Loucy (cell line): ENCODE measurements around the gene FOXP1.

Experiments used
- H2AFZ ChIP-seq: fragments of 200-600 bp; sonication (generic); 2 replicates; pipeline ENCODE4 v1.6.0; 2016; ENCODE audit warnings: antibody characterized with exemption, mild to moderate bottlenecking, low read length, moderate library complexity
- H3F3A ChIP-seq: fragments of 200-600 bp; 2 replicates; pipeline ENCODE4 v1.6.0; 2016; ENCODE audit warnings: antibody characterized with exemption, low read depth, mild to moderate bottlenecking
- H3K27me3 ChIP-seq: fragments of 200-600 bp; sonication (generic); 2 replicates; pipeline ENCODE4 v1.6.1; 2014; ENCODE audit warnings: low read length, mild to moderate bottlenecking; ENCODE audit not compliant: insufficient read depth, poor library complexity, severe bottlenecking
- H3K36me3 ChIP-seq: fragments of 200-600 bp; sonication (generic); 2 replicates; pipeline ENCODE4 v1.6.1; 2016; ENCODE audit warnings: low read length; ENCODE audit not compliant: insufficient read depth
- H3K4me1 ChIP-seq: fragments of 200-600 bp; sonication (generic); 2 replicates; pipeline ENCODE4 v1.5.1; 2014; ENCODE audit warnings: low read length, mild to moderate bottlenecking; ENCODE audit not compliant: insufficient read depth, poor library complexity, severe bottlenecking
- H3K4me2 ChIP-seq: fragments of 200-600 bp; sonication (generic); 2 replicates; pipeline ENCODE4 v1.6.0; 2014; ENCODE audit warnings: antibody characterized with exemption, low read length, low read depth, mild to moderate bottlenecking; ENCODE audit not compliant: poor library complexity, severe bottlenecking
- H3K4me3 ChIP-seq: fragments of 200-600 bp; sonication (generic); 2 replicates; pipeline ENCODE4 v1.5.1; 2014; ENCODE audit warnings: low read length, mild to moderate bottlenecking, mixed read lengths; ENCODE audit not compliant: poor library complexity, severe bottlenecking
- H3K79me2 ChIP-seq: fragments of 200-600 bp; sonication (generic); 2 replicates; pipeline ENCODE4 v1.6.1; 2014; ENCODE audit warnings: low read length; ENCODE audit not compliant: insufficient read depth
- H3K9ac ChIP-seq: fragments of 200-600 bp; sonication (generic); 2 replicates; pipeline ENCODE4 v1.6.0; 2014; ENCODE audit warnings: mild to moderate bottlenecking, low read depth, low read length, moderate library complexity; ENCODE audit not compliant: poor library complexity, severe bottlenecking
- H3K9me2 ChIP-seq: fragments of 200-600 bp; sonication (generic); replicated peaks from 2 replicates; pipeline ENCODE4 v1.6.1; 2016; ENCODE audit warnings: low read depth, low read length, mixed read lengths
- H3K9me3 ChIP-seq: fragments of 200-600 bp; sonication (generic); 2 replicates; pipeline ENCODE4 v1.6.1; 2014; ENCODE audit warnings: mild to moderate bottlenecking, antibody characterized with exemption, low read length, low read depth; ENCODE audit not compliant: insufficient read depth
- H4K20me1 ChIP-seq: fragments of 200-600 bp; sonication (generic); 2 replicates; pipeline ENCODE4 v1.6.0; 2014; ENCODE audit warnings: antibody characterized with exemption, low read length, mild to moderate bottlenecking; ENCODE audit not compliant: insufficient read depth, poor library complexity, severe bottlenecking
- CTCF ChIP-seq: fragments of 200-600 bp; sonication (generic); conservative IDR thresholded peaks from 2 replicates; pipeline ENCODE4 v1.5.1; 2014; ENCODE audit warnings: mild to moderate bottlenecking, antibody characterized with exemption, low read length
- EZH2phosphoT487 ChIP-seq: fragments of 200-600 bp; IDR thresholded peaks from 2 replicates; pipeline ENCODE4 v1.6.1; 2018; ENCODE audit warnings: antibody characterized with exemption, mild to moderate bottlenecking, moderate library complexity, borderline replicate concordance

Gene FOXP1

DNA sequence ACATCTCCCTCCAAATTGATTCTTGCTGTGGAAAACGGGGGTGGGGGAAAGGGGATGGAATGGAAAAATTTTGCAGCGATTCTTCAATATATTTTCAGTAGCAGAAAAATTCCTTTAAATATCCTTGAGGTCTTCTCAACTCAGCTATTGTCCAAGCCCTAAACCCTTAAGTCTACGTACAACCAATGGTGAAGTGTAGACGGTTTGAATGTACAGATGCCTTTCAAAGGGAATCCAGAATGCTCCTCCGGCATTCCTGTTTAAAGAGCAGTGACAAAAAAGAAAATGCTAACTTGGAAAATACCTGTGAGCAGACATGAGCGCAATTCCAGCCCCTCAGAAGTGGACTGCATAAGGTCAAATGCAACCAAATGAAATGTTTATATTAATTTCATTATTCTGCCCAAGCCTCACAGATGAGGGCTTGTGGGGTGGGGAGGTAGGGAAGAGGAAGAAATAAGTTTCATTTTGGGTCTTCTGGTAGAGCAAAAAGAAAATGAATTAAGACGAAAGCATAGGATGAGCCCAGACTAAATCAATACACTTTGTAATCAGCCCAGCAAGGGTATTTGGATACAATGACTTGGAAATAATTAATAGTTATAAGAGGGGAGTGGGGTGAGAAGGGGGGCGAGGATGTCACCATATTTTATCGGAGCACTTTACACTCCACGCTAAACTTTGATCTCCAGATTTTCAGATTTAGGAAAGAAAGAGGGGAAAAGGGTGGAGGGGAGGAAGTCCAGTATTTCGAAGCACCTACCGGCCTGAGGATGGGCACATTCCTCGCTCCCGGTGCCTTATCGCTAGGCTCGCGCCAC is 2.7 kb downstream of the FOXP1 start:
- Histone ChIP-seq H3K4me1 (peaks cover 68% of the 10 kb centered on the region), H3K36me3 (no peaks in the 10 kb centered on the region), H3K79me2 (peaks cover 76% of the 10 kb centered on the region), H3K4me3 (peak overlapping the region; percentile 94), H2AFZ (peak overlapping the region; percentile 84), H3K27me3 (no peaks in the 10 kb centered on the region), H3K4me2 (peak overlapping the region; percentile 98), H4K20me1 (peaks cover 32% of the 10 kb centered on the region), H3K9me3 (no peaks in the 10 kb centered on the region), H3K9ac (peak overlapping the region; percentile 98), H3F3A (peaks cover 17% of the 10 kb centered on the region), H3K9me2 (no peaks in the 10 kb centered on the region)
- TF ChIP-seq CTCF (no peak), EZH2phosphoT487 (no peak)

GRCh38 chr3:71579935-71580406 is 3.6 kb downstream of the FOXP1 start:
- H3K79me2 ChIP-seq: peaks cover 85% of the 10 kb centered on the region
- H3K4me2 ChIP-seq: peak overlapping the region; percentile 98
- no peaks in the 10 kb centered on the region for H3K36me3 ChIP-seq
- H3K9me3 ChIP-seq: no peaks in the 10 kb centered on the region
- peaks cover 67% of the 10 kb centered on the region for H3K4me1 ChIP-seq
- no peak for TF ChIP-seq EZH2phosphoT487
- no peak for TF ChIP-seq CTCF
- no peaks in the 10 kb centered on the region for H3K27me3 ChIP-seq
- H3K9me2 ChIP-seq: no peaks in the 10 kb centered on the region
- peak overlapping the region; percentile 94 for H3K4me3 ChIP-seq
- H3K9ac ChIP-seq: peak overlapping the region; percentile 98
- peaks cover 9% of the 10 kb centered on the region for H3F3A ChIP-seq
- peaks cover 37% of the 10 kb centered on the region for H4K20me1 ChIP-seq
- no peak overlapping the region for H2AFZ ChIP-seq

- no peak for TF ChIP-seq EZH2phosphoT487
- TF ChIP-seq CTCF: no peak
- Histone ChIP-seq H2AFZ (no peak overlapping the region), H3K9me2 (no peaks in the 10 kb centered on the region), H3K27me3 (no peaks in the 10 kb centered on the region), H3K4me1 (peaks cover 67% of the 10 kb centered on the region), H3K4me2 (peak overlapping the region; percentile 98), H3K4me3 (peak overlapping the region; percentile 94), H3K79me2 (peaks cover 90% of the 10 kb centered on the region), H4K20me1 (peaks cover 37% of the 10 kb centered on the region), H3K9ac (peak overlapping the region; percentile 98), H3F3A (peaks cover 3% of the 10 kb centered on the region; the same call in 1 of the 2 replicates), H3K36me3 (no peaks in the 10 kb centered on the region), H3K9me3 (no peaks in the 10 kb centered on the region)
Observed at GRCh38 chr3:71579326-71579934, 4.1 kb downstream of the FOXP1 start.
